K562 (cell line): ENCODE results near the gene TCF7. TPM values are rescaled to one million over a fixed set of nuclear protein-coding genes. Genes with fewer than 3 reads are reported as not detected.

Source experiments
- CC2D1A ChIP-seq: fragments of 450-650 bp; IDR thresholded peaks from 2 replicates; pipeline ENCODE4 v1.6.1; 2017; ENCODE audit warnings: mild to moderate bottlenecking
- CHD7 ChIP-seq: fragments of 200-600 bp; sonication (generic); IDR thresholded peaks from one replicate; pipeline ENCODE4 v1.6.1; 2012; ENCODE audit warnings: mild to moderate bottlenecking, low read depth, low read length, inconsistent platforms
- ZBTB40 ChIP-seq, 2 experiments: fragments of 450-650 bp in 1 of 2; sonication (generic) in 1 of 2; formaldehyde crosslinking in 1 of 2; IDR thresholded peaks; 2 replicates each; pipeline versions ENCODE4 v1.7.1 to v1.9.0; 2016 to 2022; ENCODE audit warnings: inconsistent platforms in 1 of 2, mild to moderate bottlenecking in 1 of 2, missing genetic modification reagents in 1 of 2
- polyA plus RNA-seq, 8 experiments: library from polyadenylated mRNA; depleted of rRNA in 4 of 8; stranded (reverse) in 5 of 8; unstranded in 3 of 8; fragments of >200 nt; fragmentation: Nextera tagmentation in 2 of 8; fragmentation: Illumina TruSeq in 1 of 8; extraction: Ambion mirVana in 2 of 8; extraction: Trizol in 1 of 8; gene quantifications; 2 replicates each; pipeline versions ENCODE4 v1.2.1 to v1.2.3, GENCODE V29; 2011 to 2014; ENCODE audit warnings: inconsistent platforms in 1 of 8, missing spikeins in 1 of 8
- total RNA-seq, 7 experiments: library from RNA; depleted of rRNA in 6 of 7; stranded (reverse); fragments of >200 nt in 6 of 7; fragmentation: Illumina TruSeq in 2 of 7; extraction: Trizol in 2 of 7; gene quantifications; 2 replicates each; pipeline versions ENCODE4 v1.2.1 to v1.2.3, GENCODE V29; 2011 to 2021; ENCODE audit warnings: low replicate concordance in 1 of 7

Gene TCF7
- total and polyA plus RNA-seq, 9 of the 15 experiments (the other 6 are each of a cell fraction or from before 2014, with no cell fraction given) = 1.6 to 14.9 (median 4.2) TPM

GRCh38 chr5:134176511-134177368, 62.3 kb downstream of the TCF7 start, which contains the start of gene SKP1 (continued):
- TF ChIP-seq ZBTB40 (IDR thresholded peaks at IDR 0.05) (no peak), ZBTB40 (CRISPR knock-in tag; IDR thresholded peaks at IDR 0.05) (peak; percentile 57; the same call in 1 of the 2 replicates), CC2D1A (no peak), CHD7 (no peak)
